Endothelial cell of umbilical vein (primary cell): ENCODE measurements around the gene PCED1B. TPM values are rescaled to one million over a fixed set of nuclear protein-coding genes. Genes with fewer than 3 reads are reported as not detected.

Experiments
- BruUV-seq: library from RNA; stranded (reverse); fragments of 400-500 nt; replicated peaks from 2 replicates; lab custom pipeline; 2021; lab: Mats Ljungman, UMichigan
- CTCF ChIA-PET: fragments of 300-600, 350-600 bp; sonication (Branson Sonifier 250); formaldehyde crosslinking; loops from one replicate; lab custom pipeline; 2021; ENCODE audit warnings: antibody characterized with exemption, inconsistent platforms; lab: Charles Lee
- POLR2A ChIA-PET: fragments of 300-600, 350-600 bp; sonication (Branson Sonifier 250); formaldehyde crosslinking; loops from one replicate; lab custom pipeline; 2021; ENCODE audit warnings: antibody characterized with exemption, inconsistent platforms; lab: Charles Lee
- DNase-seq: peaks from one replicate; pipeline ENCODE4 v3.0.0-alpha.2; 2011; ENCODE audit warnings: low read depth, low spot score
- FAIRE-seq: peaks from 2 replicates; lab custom pipeline; 2011; peaks lifted over from hg19 to GRCh38; lab: Jason Lieb, UNC
- H2AFZ ChIP-seq: 2 replicates; pipeline ENCODE4 v1.6.0; 2012; ENCODE audit warnings: low read depth, low read length, control low read depth, inconsistent platforms
- H3K27ac ChIP-seq: 2 replicates; pipeline ENCODE4 v1.5.1; 2011; ENCODE audit warnings: low read depth, mild to moderate bottlenecking, control low read depth, low read length, moderate library complexity; ENCODE audit not compliant: insufficient read depth
- H3K27me3 ChIP-seq, 2 experiments: 2 replicates each; pipeline versions ENCODE4 v1.6.0 to v1.6.1; 2011; ENCODE audit warnings: low read length in 2 of 2, mixed read lengths in 1 of 2; ENCODE audit not compliant: control insufficient read depth in 2 of 2, insufficient read depth in 2 of 2
- H3K36me3 ChIP-seq, 2 experiments: 2 replicates in 1 of 2; 3 replicates in 1 of 2; pipeline ENCODE4 v1.5.1; 2011; ENCODE audit warnings: low read length in 2 of 2, mild to moderate bottlenecking in 1 of 2, moderate library complexity in 1 of 2; ENCODE audit not compliant: control insufficient read depth in 2 of 2, insufficient read depth in 2 of 2; ENCODE audit errors: extremely low read depth in 1 of 2
- H3K4me1 ChIP-seq: 3 replicates; pipeline ENCODE4 v1.5.1; 2011; ENCODE audit warnings: mild to moderate bottlenecking, low read length; ENCODE audit not compliant: control insufficient read depth, insufficient read depth; ENCODE audit errors: extremely low read depth
- H3K4me2 ChIP-seq: 2 replicates; pipeline ENCODE4 v1.6.1; 2011; ENCODE audit warnings: low read length, control low read depth, mixed read lengths; ENCODE audit not compliant: insufficient read depth
- H3K4me3 ChIP-seq, 3 experiments: fragments of 200-600 bp in 1 of 3; sonication (generic), shearing (Covaris generic) in 1 of 3; replicated peaks in 1 of 3; 2 replicates each; pipeline ENCODE4 v1.5.1; 2011 to 2016; ENCODE audit warnings: control low read depth in 3 of 3, low read length in 3 of 3, mild to moderate bottlenecking in 2 of 3, inconsistent platforms in 1 of 3, low read depth in 1 of 3, moderate library complexity in 1 of 3; ENCODE audit not compliant: insufficient read depth in 1 of 3
- H3K79me2 ChIP-seq: 2 replicates; pipeline ENCODE4 v1.6.0; 2012; ENCODE audit warnings: low read length, inconsistent platforms; ENCODE audit not compliant: control insufficient read depth, insufficient read depth
- H3K9ac ChIP-seq: replicated peaks from 2 replicates; pipeline ENCODE3; 2011; ENCODE audit warnings: low read length, control low read depth; ENCODE audit not compliant: insufficient read depth; ENCODE audit errors: extremely low read depth
- H3K9me1 ChIP-seq: replicated peaks from 3 replicates; pipeline ENCODE4 v1.6.0; 2011; ENCODE audit warnings: mild to moderate bottlenecking, low read length; ENCODE audit not compliant: control insufficient read depth, insufficient read depth; ENCODE audit errors: extremely low read depth
- H3K9me3 ChIP-seq: replicated peaks from 2 replicates; pipeline ENCODE4 v1.5.1; 2012; ENCODE audit warnings: low read length, inconsistent platforms; ENCODE audit not compliant: control insufficient read depth, insufficient read depth
- H4K20me1 ChIP-seq: replicated peaks from 2 replicates; pipeline ENCODE3; 2011; ENCODE audit warnings: mild to moderate bottlenecking, low read length; ENCODE audit not compliant: control insufficient read depth, insufficient read depth; ENCODE audit errors: extremely low read depth
- CTCF ChIP-seq, 2 donors: IDR thresholded peaks; 1 replicate in 1 of 2; 2 replicates in 1 of 2; pipeline ENCODE4 v1.5.1; 2011; ENCODE audit warnings: low read length in 2 of 2, mild to moderate bottlenecking in 2 of 2, moderate library complexity in 2 of 2, control low read depth in 1 of 2, inconsistent platforms in 1 of 2, low read depth in 1 of 2; ENCODE audit not compliant: insufficient read depth in 1 of 2; ENCODE audit errors: extremely low read depth in 1 of 2
- EZH2 ChIP-seq: IDR thresholded peaks from 2 replicates; pipeline ENCODE4 v1.6.1; 2012; ENCODE audit warnings: borderline replicate concordance, low read depth, mild to moderate bottlenecking, moderate library complexity, low read length, inconsistent platforms; ENCODE audit not compliant: severe bottlenecking
- FOS ChIP-seq: IDR thresholded peaks from 2 replicates; pipeline ENCODE4 v1.6.1; 2011; ENCODE audit warnings: mild to moderate bottlenecking, low read length, moderate library complexity, borderline replicate concordance; ENCODE audit not compliant: insufficient read depth
- GATA2 ChIP-seq: IDR thresholded peaks from 2 replicates; pipeline ENCODE4 v1.7.0; 2011; ENCODE audit warnings: low read depth, mild to moderate bottlenecking, moderate library complexity, mixed read lengths, low read length; ENCODE audit not compliant: insufficient read length, insufficient read depth
- JUN ChIP-seq: IDR thresholded peaks from 2 replicates; pipeline ENCODE4 v1.6.1; 2011; ENCODE audit warnings: borderline replicate concordance, low read depth; ENCODE audit not compliant: insufficient read length, insufficient read depth
- MAX ChIP-seq: IDR thresholded peaks from 2 replicates; pipeline ENCODE4 v1.6.1; 2011; ENCODE audit not compliant: insufficient read depth, insufficient read length
- MYC ChIP-seq: IDR thresholded peaks from one replicate; pipeline ENCODE4 v1.6.1; 2011; ENCODE audit warnings: mild to moderate bottlenecking, low read depth, low read length
- POLR2A ChIP-seq: IDR thresholded peaks from 2 replicates; pipeline ENCODE4 v1.6.1; 2012; ENCODE audit warnings: low read depth, mild to moderate bottlenecking, control low read depth, low read length
- POLR2AphosphoS5 ChIP-seq: IDR thresholded peaks from 2 replicates; pipeline ENCODE4 v1.6.1; 2012; ENCODE audit warnings: low read depth, mild to moderate bottlenecking, control low read depth, low read length, moderate library complexity; ENCODE audit not compliant: insufficient read depth
- dilution Hi-C: fragments of 300-500 bp; cut with MboI; formaldehyde crosslinking; loops from one replicate; pipeline ENCODE4 v1.15.0; 2019; ENCODE audit warnings: low sequenced_read_pairs; ENCODE audit not compliant: extremely low pct_ligation_motif_present
- intact Hi-C: fragments of 100-400 bp; cut with micrococcal nuclease; formaldehyde crosslinking; loops from one replicate; pipeline ENCODE4 v1.10.0; 2022
- polyA plus RNA-seq, 4 experiments: library from polyadenylated mRNA; depleted of rRNA in 3 of 4; stranded (reverse) in 3 of 4; unstranded in 1 of 4; fragments of >200 nt; gene quantifications; 2 replicates each; pipeline versions ENCODE4 v1.2.1 to v1.2.3, GENCODE V29; 2011 to 2012; ENCODE audit warnings: missing spikeins in 1 of 4
- total RNA-seq: library from RNA; stranded (reverse); gene quantifications from 2 replicates; pipeline ENCODE4 v1.2.3, GENCODE V29; 2021

Gene PCED1B
- total and polyA plus RNA-seq, 2 donors (not counting 3 experiments of a cell fraction or from before 2014, with no cell fraction given), result 1.7 to 2.6 TPM

- Histone ChIP-seq H3K27ac (no peak overlapping the region), H3K36me3 (no peaks in the 10 kb centered on the region)
- no peak for FAIRE-seq
Measured at GRCh38 chr12:47276253-47276620, 196.8 kb downstream of the PCED1B start.

More at GRCh38 chr12:47276253-47276620, 196.8 kb downstream of the PCED1B start:
- Histone ChIP-seq H3K27me3 (peaks cover 0 to 5% of the 10 kb centered on the region in 2 experiments), H3K79me2 (no peaks in the 10 kb centered on the region), H3K9me1 (no peaks in the 10 kb centered on the region), H3K9me3 (no peaks in the 10 kb centered on the region), H3K4me3 (no peak overlapping the region), H3K9ac (no peak overlapping the region), H4K20me1 (no peaks in the 10 kb centered on the region), H3K4me2 (no peak overlapping the region), H2AFZ (no peak overlapping the region), H3K4me1 (peaks cover 27% of the 10 kb centered on the region)
- intact Hi-C loops (no loop called here), dilution Hi-C loops (no loop called here)
- no TSS peak for BruUV-seq
- TF ChIP-seq EZH2, result no peak
- no peak for TF ChIP-seq POLR2A
- no peak for TF ChIP-seq JUN
- TF ChIP-seq MAX, result no peak
- TF ChIP-seq CTCF (IDR thresholded peaks at IDR 0.05; ENCODE audit: extremely low read depth in 1 of 2, insufficient read depth in 1 of 2, low read depth in 1 of 2, low read length in 2 of 2), result no peak
- no peak for TF ChIP-seq MYC
- no peak for TF ChIP-seq POLR2AphosphoS5
- TF ChIP-seq GATA2, result no peak
- no peak for TF ChIP-seq FOS
- no peak for DNase-seq
- CTCF ChIA-PET, result interaction anchor here (0.8 to 2.4 kb wide), 3 partner anchors 19 to 244 kb away, joined by 3 to 13 read pairs (median 4); no protein-coding TSS in a partner anchor
- POLR2A ChIA-PET, result no interaction called here
